Kidney (tissue), 14 donors: ENCODE measurements around the gene DISC1. TPM values are rescaled to one million over a fixed set of nuclear protein-coding genes. Genes with fewer than 3 reads are reported as not detected.

Source experiments
- DNase-seq, 5 donors: peaks; one replicate each; pipeline ENCODE4 v3.0.0-alpha.2; 2013 to 2020
- FAIRE-seq: peaks from 2 replicates; lab custom pipeline; 2012; peaks lifted over from hg19 to GRCh38; lab: Jason Lieb, UNC
- H3K27ac ChIP-seq, 2 donors: one replicate each; pipeline ENCODE4 v1.7.0; 2013; ENCODE audit warnings: low read depth in 2 of 2, low read length in 2 of 2, inconsistent platforms in 1 of 2
- H3K27me3 ChIP-seq: one replicate; pipeline ENCODE4 v1.7.1; 2013; ENCODE audit warnings: low read length, inconsistent platforms; ENCODE audit not compliant: control insufficient read depth, insufficient read depth
- H3K36me3 ChIP-seq, 3 donors: one replicate each; pipeline versions ENCODE4 v1.7.0 to v1.7.1; 2013; ENCODE audit warnings: low read length in 3 of 3, control low read depth in 1 of 3, inconsistent platforms in 1 of 3; ENCODE audit not compliant: insufficient read depth in 3 of 3, control insufficient read depth in 2 of 3
- H3K4me1 ChIP-seq, 3 donors: one replicate each; pipeline versions ENCODE4 v1.7.0 to v1.7.1; 2013; ENCODE audit warnings: low read length in 3 of 3, inconsistent platforms in 1 of 3, low read depth in 1 of 3; ENCODE audit not compliant: control insufficient read depth in 2 of 3, insufficient read depth in 2 of 3
- H3K4me3 ChIP-seq, 3 donors: one replicate each; pipeline versions ENCODE4 v1.7.0 to v1.8.1; 2013; ENCODE audit warnings: low read length in 3 of 3, control low read depth in 1 of 3, inconsistent platforms in 1 of 3
- H3K9ac ChIP-seq, 3 donors: one replicate each; pipeline versions ENCODE4 v1.7.0 to v1.7.1; 2013; ENCODE audit warnings: low read length in 3 of 3, control low read depth in 1 of 3, inconsistent platforms in 1 of 3
- H3K9me3 ChIP-seq, 3 donors: one replicate each; pipeline versions ENCODE4 v1.7.0 to v1.7.1; 2013; ENCODE audit warnings: low read length in 3 of 3, control low read depth in 1 of 3, inconsistent platforms in 1 of 3; ENCODE audit not compliant: control insufficient read depth in 2 of 3, insufficient read depth in 1 of 3
- CTCF ChIP-seq: IDR thresholded peaks from 3 replicates; pipeline ENCODE4 v1.5.1; 2012; ENCODE audit warnings: mild to moderate bottlenecking, moderate library complexity, borderline replicate concordance; ENCODE audit not compliant: insufficient read depth; ENCODE audit errors: extremely low read depth
- intact Hi-C: fragments of 100-400 bp; cut with DNase I; formaldehyde crosslinking; loops from one replicate; pipeline ENCODE4 v1.11.1; 2022
- polyA plus RNA-seq: library from polyadenylated mRNA; stranded (reverse); fragments of 350-450 nt; fragmentation: Illumina TruSeq; extraction: RNeasy Lipid Tissue Mini Kit (QIAGEN cat#74804); gene quantifications from one replicate; pipeline ENCODE4 v1.2.3, GENCODE V29; 2014; ENCODE audit warnings: low read depth, low replicate concordance; ENCODE audit not compliant: insufficient read depth
- total RNA-seq: library from RNA; stranded (reverse); fragmentation: NEBNext Ultra II Directional; extraction: Animal tissue kit (Norgen Biotek cat#: 25700); gene quantifications from one replicate; pipeline ENCODE4 v1.2.1, GENCODE V29; 2021
- donor health status: control.
- donor health status: control.
- donor health status: control.
- donor health status: control.
- donor health status: control.
- donor health status: DM: yes; HTN: yes; CAD: no.
- donor health status: Normal renal cell carcinoma (clear cell type).

DISC1 gene
- total and polyA plus RNA-seq, 2 donors from 2014 or later: 0.80 to 15.9 TPM

- no peaks in the 10 kb centered on the region for H3K36me3 ChIP-seq
- TF ChIP-seq CTCF: no peak
- FAIRE-seq (no peak), DNase-seq (no peak)
- no peak overlapping the region for H3K9ac ChIP-seq
- H3K9me3 ChIP-seq: no peaks in the 10 kb centered on the region
- intact Hi-C loops: no loop called here
- H3K27ac ChIP-seq: no peak overlapping the region
- no peak overlapping the region for H3K4me3 ChIP-seq
- H3K27me3 ChIP-seq: no peaks in the 10 kb centered on the region
- no peaks in the 10 kb centered on the region for H3K4me1 ChIP-seq
These were observed 311.6 kb downstream of the DISC1 start for GRCh38 chr1:231938211-231938610.

GRCh38 chr1:231938711-231939110 lies 312.1 kb downstream of the DISC1 start:
- Histone ChIP-seq H3K27me3 (no peaks in the 10 kb centered on the region), H3K9me3 (no peaks in the 10 kb centered on the region), H3K4me1 (no peaks in the 10 kb centered on the region), H3K4me3 (no peak overlapping the region), H3K27ac (no peak overlapping the region), H3K36me3 (no peaks in the 10 kb centered on the region), H3K9ac (no peak overlapping the region)
- FAIRE-seq: no peak
- TF ChIP-seq CTCF: no peak
- intact Hi-C loops: no loop called here
- DNase-seq: no peak

- FAIRE-seq (no peak), DNase-seq (no peak)
- no peak for TF ChIP-seq CTCF
- H3K27ac ChIP-seq: no peak overlapping the region
- H3K27me3 ChIP-seq: no peaks in the 10 kb centered on the region
- H3K36me3 ChIP-seq: no peaks in the 10 kb centered on the region
- no peaks in the 10 kb centered on the region for H3K4me1 ChIP-seq
- intact Hi-C loops: no loop called here
- H3K9ac ChIP-seq: no peak overlapping the region
- no peaks in the 10 kb centered on the region for H3K9me3 ChIP-seq
- no peak overlapping the region for H3K4me3 ChIP-seq
These were observed 312.5 kb downstream of the DISC1 start for GRCh38 chr1:231939118-231939517.

GRCh38 chr1:231940116-231940515 lies 313.5 kb downstream of the DISC1 start:
- intact Hi-C loops: no loop called here
- Histone ChIP-seq H3K4me3 (no peak overlapping the region), H3K9me3 (no peaks in the 10 kb centered on the region), H3K36me3 (no peaks in the 10 kb centered on the region), H3K4me1 (no peaks in the 10 kb centered on the region), H3K27me3 (no peaks in the 10 kb centered on the region), H3K9ac (no peak overlapping the region), H3K27ac (no peak overlapping the region)
- no peak for TF ChIP-seq CTCF
- FAIRE-seq: no peak
- DNase-seq: no peak
